HUES48 (cell line): ENCODE data around the gene IKZF3.
"Not testable (repeated sequence)": the region's sequence is repeated elsewhere in the genome, so short reads cannot be mapped to it uniquely, and the experiment has no call there.

ENCODE experiments used
- H3K27ac ChIP-seq: one replicate; pipeline ENCODE4 v1.7.0; 2013; ENCODE audit warnings: low read depth, low read length, inconsistent platforms
- H3K27me3 ChIP-seq: 2 replicates; pipeline ENCODE4 v1.6.1; 2013; ENCODE audit warnings: mild to moderate bottlenecking, low read length; ENCODE audit not compliant: control insufficient read depth, insufficient read depth
- H3K36me3 ChIP-seq: 2 replicates; pipeline ENCODE4 v1.6.1; 2013; ENCODE audit warnings: low read length; ENCODE audit not compliant: control insufficient read depth, insufficient read depth
- H3K4me1 ChIP-seq: 2 replicates; pipeline ENCODE4 v1.6.1; 2013; ENCODE audit warnings: mild to moderate bottlenecking, low read length; ENCODE audit not compliant: control insufficient read depth, insufficient read depth
- H3K4me3 ChIP-seq: 2 replicates; pipeline ENCODE4 v1.5.1; 2013; ENCODE audit warnings: mild to moderate bottlenecking, low read depth, low read length
- H3K9ac ChIP-seq: 2 replicates; pipeline ENCODE4 v1.6.1; 2013; ENCODE audit warnings: mild to moderate bottlenecking, low read depth, low read length, moderate library complexity
- H3K9me3 ChIP-seq: 2 replicates; pipeline ENCODE4 v1.6.1; 2013; ENCODE audit warnings: low read length; ENCODE audit not compliant: control insufficient read depth, insufficient read depth

The IKZF3 gene

DNA sequence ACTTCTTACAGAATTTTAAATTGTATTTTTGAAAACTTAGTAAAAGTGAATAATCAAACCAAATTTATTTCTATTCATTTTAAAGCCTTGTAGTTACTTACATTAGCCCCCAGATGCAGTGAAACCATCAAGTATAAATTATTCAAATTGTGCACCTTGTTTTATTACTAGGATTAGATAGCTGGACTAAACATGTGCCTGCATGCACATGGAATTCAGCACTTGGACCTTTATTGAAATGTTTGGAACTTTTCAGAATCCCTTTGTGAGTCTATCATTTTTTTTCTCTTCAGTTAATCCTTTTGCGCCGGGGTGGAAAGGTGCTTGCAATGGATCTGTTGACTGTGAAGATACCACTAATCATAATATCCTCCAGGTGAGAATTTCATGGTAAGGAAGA is 8.6 kb upstream of the IKZF3 start:
- Histone ChIP-seq H3K36me3 (no peaks in the 10 kb centered on the region), H3K4me3 (no peak overlapping the region), H3K4me1 (no peaks in the 10 kb centered on the region), H3K27ac (no peak overlapping the region), H3K9ac (no peak overlapping the region), H3K27me3 (peaks cover 8% of the 10 kb centered on the region), H3K9me3 (no peaks in the 10 kb centered on the region)

GRCh38 chr17:39871801-39872200 is 7.7 kb upstream of the IKZF3 start:
- Histone ChIP-seq H3K4me3 (no peak overlapping the region), H3K27me3 (peaks cover 17% of the 10 kb centered on the region), H3K27ac (no peak overlapping the region), H3K9ac (no peak overlapping the region), H3K36me3 (no peaks in the 10 kb centered on the region), H3K4me1 (no peaks in the 10 kb centered on the region), H3K9me3 (no peaks in the 10 kb centered on the region)

- H3K4me3 ChIP-seq: no peak overlapping the region
- no peaks in the 10 kb centered on the region for H3K9me3 ChIP-seq
- H3K36me3 ChIP-seq: no peaks in the 10 kb centered on the region
- no peak overlapping the region for H3K27ac ChIP-seq
- H3K9ac ChIP-seq: no peak overlapping the region
- no peaks in the 10 kb centered on the region for H3K4me1 ChIP-seq
- H3K27me3 ChIP-seq: peaks cover 27% of the 10 kb centered on the region
Observed at GRCh38 chr17:39870776-39871175, 6.7 kb upstream of the IKZF3 start.

- H3K36me3 ChIP-seq: no peaks in the 10 kb centered on the region
- H3K4me3 ChIP-seq: no peak overlapping the region
- H3K4me1 ChIP-seq: no peaks in the 10 kb centered on the region
- H3K27me3 ChIP-seq: peaks cover 48% of the 10 kb centered on the region
- no peak overlapping the region for H3K27ac ChIP-seq
- H3K9ac ChIP-seq: no peak overlapping the region
- 0 out of 2 replicates have a peak, but pooled peaks cover 2% of the 10 kb centered on the region for H3K9me3 ChIP-seq
Observed at GRCh38 chr17:39868554-39868942, 4.4 kb upstream of the IKZF3 start.

DNA sequence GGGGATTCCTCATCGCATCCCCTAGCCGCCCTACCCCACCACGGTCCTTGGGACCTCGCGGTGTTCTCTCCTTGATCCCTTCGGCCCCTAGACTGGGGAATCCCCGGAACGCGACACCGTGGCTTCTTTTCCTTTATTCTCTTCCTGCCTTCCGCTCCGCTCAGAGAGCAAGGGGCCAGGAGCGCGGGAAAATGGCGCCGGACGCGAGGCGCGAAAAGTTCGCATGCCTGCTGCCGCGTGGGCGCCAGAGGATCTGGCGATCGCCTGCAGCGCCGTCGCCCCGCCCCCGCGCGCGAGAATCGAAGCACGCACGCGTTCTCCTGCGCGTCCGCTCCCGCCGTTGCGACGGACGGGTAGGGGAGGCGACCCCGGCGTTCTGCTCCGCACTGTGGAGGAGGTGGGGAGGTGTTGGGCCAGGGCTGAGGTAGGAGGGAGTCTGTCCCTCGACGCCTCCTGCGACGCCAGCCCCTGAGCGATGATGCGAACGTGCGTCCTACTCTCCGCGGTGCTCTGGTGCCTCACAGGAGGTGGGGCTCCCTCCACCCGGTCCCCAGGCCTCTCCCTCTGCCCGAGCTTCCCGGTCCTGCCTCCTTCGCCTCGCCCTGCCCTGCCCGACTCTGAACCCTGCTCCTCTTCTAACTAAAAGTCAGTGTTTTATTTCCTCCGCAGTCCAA is 3.9 kb upstream of the IKZF3 start, which contains the start of gene ZPBP2:
Gene ZPBP2, plus strand, starts transcription at position 323 of the 674 bp plus-strand sequence. Its CDS starts 153 bp downstream, at position 476.
- Histone ChIP-seq H3K27ac (no peak within 1 kb of the TSS), H3K4me1 (no peaks in the 10 kb centered on the region), H3K36me3 (no peaks in the 10 kb centered on the region), H3K27me3 (peaks cover 53% of the 10 kb centered on the region), H3K9ac (no peak within 1 kb of the TSS), H3K4me3 (no peak within 1 kb of the TSS), H3K9me3 (0 out of 2 replicates have a peak, but pooled peaks cover 3% of the 10 kb centered on the region)

GRCh38 chr17:39867084-39867879 is 3.2 kb upstream of the IKZF3 start:
- 0 out of 2 replicates have a peak, but pooled peaks cover 3% of the 10 kb centered on the region for H3K9me3 ChIP-seq
- no peaks in the 10 kb centered on the region for H3K4me1 ChIP-seq
- no peak overlapping the region for H3K27ac ChIP-seq
- no peaks in the 10 kb centered on the region for H3K36me3 ChIP-seq
- H3K9ac ChIP-seq: no peak overlapping the region
- H3K4me3 ChIP-seq: no peak overlapping the region
- H3K27me3 ChIP-seq: peaks cover 60% of the 10 kb centered on the region

GRCh38 chr17:39866013-39866730 is 2.1 kb upstream of the IKZF3 start:
- Histone ChIP-seq H3K4me1 (no peaks in the 10 kb centered on the region), H3K9ac (no peak overlapping the region), H3K36me3 (no peaks in the 10 kb centered on the region), H3K27ac (no peak overlapping the region), H3K4me3 (no peak overlapping the region), H3K9me3 (0 out of 2 replicates have a peak, but pooled peaks cover 3% of the 10 kb centered on the region), H3K27me3 (peaks cover 70% of the 10 kb centered on the region)

GRCh38 chr17:39863244-39863917 is 731 bp downstream of the IKZF3 start:
- Histone ChIP-seq H3K9me3 (0 out of 2 replicates have a peak, but pooled peaks cover 3% of the 10 kb centered on the region), H3K4me3 (0 out of 2 replicates have a peak overlapping the region, but pooled peaks have one; percentile 7), H3K9ac (no peak overlapping the region), H3K27ac (no peak overlapping the region), H3K4me1 (no peaks in the 10 kb centered on the region), H3K36me3 (no peaks in the 10 kb centered on the region), H3K27me3 (peaks cover 67% of the 10 kb centered on the region)

GRCh38 chr17:39861235-39861634 is 2.9 kb downstream of the IKZF3 start:
- Histone ChIP-seq H3K9me3 (0 out of 2 replicates have a peak, but pooled peaks cover 3% of the 10 kb centered on the region), H3K27ac (no peak overlapping the region), H3K36me3 (no peaks in the 10 kb centered on the region), H3K4me1 (no peaks in the 10 kb centered on the region), H3K9ac (no peak overlapping the region), H3K27me3 (peaks cover 47% of the 10 kb centered on the region), H3K4me3 (no peak overlapping the region)

GRCh38 chr17:39855911-39856649 is 8.0 kb downstream of the IKZF3 start:
- H3K27me3 ChIP-seq, H3K4me1 ChIP-seq, H3K27ac ChIP-seq, H3K9ac ChIP-seq, H3K9me3 ChIP-seq, H3K4me3 ChIP-seq, H3K36me3 ChIP-seq: not testable (repeated sequence)
